Measurements from ENCODE around the gene SLC6A12. TPM values are rescaled to one million over a fixed set of nuclear protein-coding genes. Genes with fewer than 3 reads are reported as not detected.

The SLC6A12 gene
- total RNA-seq, 4 donors from 2014 or later, result 0.13 TPM; not detected in 3

- in situ Hi-C loops (cut with MboI; ENCODE audit: low sequenced_read_pairs in 4 of 4), result no loop called here
- Histone ChIP-seq H3K9me3 (no peaks in the 10 kb centered on the region), H3K4me1 (peaks cover 29% of the 10 kb centered on the region in 2 donors), H3K4me3 (no peak overlapping the region), H3K27ac (peak overlapping the region in 2 of 4 donors; percentile 52 to 71), H3K36me3 (no peaks in the 10 kb centered on the region), H3K27me3 (no peaks in the 10 kb centered on the region)
- DNase-seq (no peak), ATAC-seq (no peak)
- intact Hi-C loops (cut with DNase I; ENCODE audit: low total_unique reads), result no loop called here
- TF ChIP-seq POLR2A (IDR thresholded peaks at IDR 0.05) (no peak), CTCF (IDR thresholded peaks at IDR 0.05 in 4 of 5, conservative IDR thresholded peaks at IDR 0.05 in 1 of 5) (no peak)
These were observed 41.9 kb downstream of the SLC6A12 start for GRCh38 chr12:171743-172676.

- ATAC-seq, result no peak
- no peak for DNase-seq
- intact Hi-C loops (cut with DNase I; ENCODE audit: low total_unique reads), result no loop called here
These were observed 42.7 kb downstream of the SLC6A12 start for GRCh38 chr12:171276-171675.

GRCh38 chr12:170371-171225 is 43.4 kb downstream of the SLC6A12 start:
- DNase-seq (no peak), ATAC-seq (no peak)
- in situ Hi-C loops (cut with MboI; ENCODE audit: low sequenced_read_pairs in 4 of 4) (no loop called here), intact Hi-C loops (cut with DNase I; ENCODE audit: low total_unique reads) (no loop called here)
- peaks cover 0 to 4% (median 0%) of the 10 kb centered on the region in 3 donors for H3K27me3 ChIP-seq
- H3K4me1 ChIP-seq, result peaks cover 15 to 20% of the 10 kb centered on the region in 2 donors
- no peak for TF ChIP-seq POLR2A (IDR thresholded peaks at IDR 0.05)
- TF ChIP-seq CTCF (IDR thresholded peaks at IDR 0.05 in 4 of 5, conservative IDR thresholded peaks at IDR 0.05 in 1 of 5), result no peak
- H3K4me3 ChIP-seq, result no peak overlapping the region
- H3K36me3 ChIP-seq, result no peaks in the 10 kb centered on the region
- no peaks in the 10 kb centered on the region for H3K9me3 ChIP-seq
- no peak overlapping the region for H3K27ac ChIP-seq

More at GRCh38 chr12:171276-171675, 42.7 kb downstream of the SLC6A12 start:
- Histone ChIP-seq H3K27me3 (peaks cover 0 to 1% (median 0%) of the 10 kb centered on the region in 3 donors), H3K4me3 (no peak overlapping the region), H3K9me3 (no peaks in the 10 kb centered on the region), H3K4me1 (peaks cover 21 to 25% of the 10 kb centered on the region in 2 donors), H3K36me3 (no peaks in the 10 kb centered on the region), H3K27ac (no peak overlapping the region)
- in situ Hi-C loops (cut with MboI; ENCODE audit: low sequenced_read_pairs in 4 of 4), result no loop called here
- TF ChIP-seq CTCF (IDR thresholded peaks at IDR 0.05 in 4 of 5, conservative IDR thresholded peaks at IDR 0.05 in 1 of 5) (no peak), POLR2A (IDR thresholded peaks at IDR 0.05) (no peak)

- TF ChIP-seq CTCF (IDR thresholded peaks at IDR 0.05 in 4 of 5, conservative IDR thresholded peaks at IDR 0.05 in 1 of 5) (no peak), POLR2A (IDR thresholded peaks at IDR 0.05) (no peak)
- no peak for ATAC-seq
These were observed 44.2 kb downstream of the SLC6A12 start for GRCh38 chr12:169528-170370.

More at GRCh38 chr12:169528-170370, 44.2 kb downstream of the SLC6A12 start:
- no peak for DNase-seq
- in situ Hi-C loops (cut with MboI; ENCODE audit: low sequenced_read_pairs in 4 of 4) (no loop called here), intact Hi-C loops (cut with DNase I; ENCODE audit: low total_unique reads) (no loop called here)
- Histone ChIP-seq H3K9me3 (no peaks in the 10 kb centered on the region), H3K36me3 (no peaks in the 10 kb centered on the region), H3K27me3 (peaks cover 0 to 4% (median 0%) of the 10 kb centered on the region in 3 donors), H3K4me1 (peaks cover 8 to 12% of the 10 kb centered on the region in 2 donors), H3K27ac (no peak overlapping the region), H3K4me3 (no peak overlapping the region)

Data from gastrocnemius medialis (tissue), 4 donors.